H1 (cell line): ENCODE results near the gene LRRC4C. TPM values are rescaled to one million over a fixed set of nuclear protein-coding genes. Genes with fewer than 3 reads are reported as not detected.

Experiments
- CTCF ChIA-PET: fragments of 300-600 bp; sonication (Branson Sonifier 250); formaldehyde crosslinking; loops from one replicate; lab custom pipeline; 2021; ENCODE audit not compliant: partially characterized antibody; lab: Charles Lee
- POLR2A ChIA-PET: fragments of 300-600 bp; sonication (Branson Sonifier 250); formaldehyde crosslinking; loops from one replicate; lab custom pipeline; 2021; ENCODE audit warnings: inconsistent platforms; ENCODE audit not compliant: partially characterized antibody; lab: Charles Lee
- DNase-seq, 2 experiments: peaks; one replicate each; pipeline versions ENCODE4 v3.0.0 to v3.0.0-alpha.2; 2010 to 2022; ENCODE audit warnings: low spot score in 2 of 2, low read depth in 1 of 2, mixed read lengths in 1 of 2
- FAIRE-seq: peaks from 2 replicates; lab custom pipeline; 2011; peaks lifted over from hg19 to GRCh38; lab: Jason Lieb, UNC
- H2AFZ ChIP-seq: 2 replicates; pipeline ENCODE4 v1.8.1; 2012; ENCODE audit warnings: low read length, inconsistent platforms
- H2AK5ac ChIP-seq: 2 replicates; pipeline ENCODE4 v1.6.1; 2013; ENCODE audit warnings: low read depth, low read length
- H2BK120ac ChIP-seq: replicated peaks from 2 replicates; pipeline ENCODE3; 2013; ENCODE audit warnings: low read depth, low read length, inconsistent platforms
- H2BK12ac ChIP-seq: 2 replicates; pipeline ENCODE4 v1.6.1; 2013; ENCODE audit warnings: low read depth, low read length
- H2BK15ac ChIP-seq: 2 replicates; pipeline ENCODE4 v1.6.1; 2013; ENCODE audit warnings: low read length
- H2BK20ac ChIP-seq: 2 replicates; pipeline ENCODE4 v1.6.1; 2013; ENCODE audit warnings: low read length
- H2BK5ac ChIP-seq: 2 replicates; pipeline ENCODE4 v1.6.1; 2013; ENCODE audit warnings: low read depth, low read length
- H3K14ac ChIP-seq: 2 replicates; pipeline ENCODE4 v1.6.1; 2013; ENCODE audit warnings: inconsistent platforms; ENCODE audit not compliant: insufficient read length
- H3K18ac ChIP-seq: 2 replicates; pipeline ENCODE4 v1.6.1; 2013; ENCODE audit warnings: low read length; ENCODE audit errors: extremely low read depth
- H3K23ac ChIP-seq: 2 replicates; pipeline ENCODE4 v1.6.1; 2013; ENCODE audit warnings: inconsistent platforms; ENCODE audit not compliant: insufficient read length
- H3K23me2 ChIP-seq: 2 replicates; pipeline ENCODE4 v1.6.1; 2013; ENCODE audit warnings: low read depth, low read length
- H3K27ac ChIP-seq: 2 replicates; pipeline ENCODE4 v1.6.1; 2011; ENCODE audit warnings: low read depth, low read length, inconsistent platforms
- H3K27me3 ChIP-seq, 4 experiments: replicated peaks in 1 of 4; 1 replicate in 1 of 4; 2 replicates in 3 of 4; pipeline versions ENCODE4 v1.6.1 to v1.8.1; 2011 to 2013; ENCODE audit warnings: low read length in 3 of 4, mild to moderate bottlenecking in 3 of 4, inconsistent platforms in 2 of 4, mixed read lengths in 2 of 4, moderate library complexity in 1 of 4; ENCODE audit not compliant: control insufficient read depth in 3 of 4, insufficient read depth in 3 of 4; ENCODE audit errors: extremely low read depth in 1 of 4
- H3K36me3 ChIP-seq, 4 experiments: 2 replicates each; pipeline versions ENCODE4 v1.6.1 to v1.8.1; 2011 to 2013; ENCODE audit warnings: mild to moderate bottlenecking in 4 of 4, low read length in 3 of 4, moderate library complexity in 2 of 4, control low read depth in 1 of 4, inconsistent platforms in 1 of 4; ENCODE audit not compliant: insufficient read depth in 4 of 4, control insufficient read depth in 2 of 4
- H3K4ac ChIP-seq: replicated peaks from 2 replicates; pipeline ENCODE3; 2013; ENCODE audit warnings: low read length, low read depth, mixed read lengths, inconsistent platforms; ENCODE audit not compliant: insufficient read length
- H3K4me1 ChIP-seq, 4 experiments: replicated peaks in 1 of 4; 1 replicate in 1 of 4; 2 replicates in 3 of 4; pipeline versions ENCODE4 v1.6.1 to v1.8.1; 2011 to 2013; ENCODE audit warnings: low read length in 3 of 4, inconsistent platforms in 2 of 4, mixed read lengths in 1 of 4; ENCODE audit not compliant: insufficient read depth in 4 of 4, control insufficient read depth in 3 of 4
- H3K4me2 ChIP-seq, 2 experiments: 2 replicates each; pipeline versions ENCODE4 v1.6.1 to v1.8.1; 2011 to 2013; ENCODE audit warnings: low read depth in 2 of 2, low read length in 2 of 2, control low read depth in 1 of 2, inconsistent platforms in 1 of 2, mild to moderate bottlenecking in 1 of 2; ENCODE audit not compliant: insufficient read depth in 1 of 2
- H3K4me3 ChIP-seq, 4 experiments: fragments of 200-600, 300-600 bp in 1 of 4; sonication (generic), shearing (Covaris generic), sonication (Bioruptor Twin) in 1 of 4; 2 replicates each; pipeline versions ENCODE4 v1.5.1 to v1.8.1; 2011 to 2016; ENCODE audit warnings: low read length in 4 of 4, low read depth in 3 of 4, control low read depth in 2 of 4, inconsistent platforms in 2 of 4, mild to moderate bottlenecking in 2 of 4, mixed read lengths in 1 of 4, moderate library complexity in 1 of 4; ENCODE audit not compliant: insufficient read depth in 2 of 4; ENCODE audit errors: extremely low read depth in 1 of 4
- H3K56ac ChIP-seq: replicated peaks from 2 replicates; pipeline ENCODE3; 2013; ENCODE audit warnings: low read depth, mild to moderate bottlenecking, mixed read lengths, low read length, inconsistent platforms; ENCODE audit not compliant: insufficient read length
- H3K79me1 ChIP-seq: 2 replicates; pipeline ENCODE4 v1.6.1; 2013; ENCODE audit warnings: low read depth, low read length, control low read depth
- H3K79me2 ChIP-seq, 2 experiments: 2 replicates each; pipeline versions ENCODE4 v1.6.1 to v1.8.1; 2012 to 2013; ENCODE audit warnings: low read length in 2 of 2, mild to moderate bottlenecking in 2 of 2, inconsistent platforms in 1 of 2; ENCODE audit not compliant: insufficient read depth in 2 of 2, control insufficient read depth in 1 of 2
- H3K9ac ChIP-seq, 4 experiments: replicated peaks in 1 of 4; 1 replicate in 1 of 4; 2 replicates in 3 of 4; pipeline versions ENCODE4 v1.6.1 to v1.8.1; 2011 to 2013; ENCODE audit warnings: low read depth in 3 of 4, low read length in 3 of 4, control low read depth in 2 of 4, mild to moderate bottlenecking in 2 of 4, moderate library complexity in 2 of 4, inconsistent platforms in 1 of 4; ENCODE audit errors: extremely low read depth in 1 of 4
- H3K9me3 ChIP-seq, 2 experiments: 2 replicates each; pipeline versions ENCODE4 v1.6.1 to v1.8.1; 2012 to 2013; ENCODE audit warnings: mild to moderate bottlenecking in 2 of 2, moderate library complexity in 2 of 2, control low read depth in 1 of 2, inconsistent platforms in 1 of 2, low read depth in 1 of 2, low read length in 1 of 2, mixed read lengths in 1 of 2; ENCODE audit not compliant: insufficient read depth in 2 of 2
- H4K20me1 ChIP-seq, 2 experiments: replicated peaks in 1 of 2; 2 replicates each; pipeline versions ENCODE3 to v1.8.1; 2011 to 2013; ENCODE audit warnings: inconsistent platforms in 2 of 2, low read length in 2 of 2, mild to moderate bottlenecking in 1 of 2; ENCODE audit not compliant: insufficient read depth in 2 of 2, control insufficient read depth in 1 of 2
- H4K5ac ChIP-seq: 2 replicates; pipeline ENCODE4 v1.6.1; 2013; ENCODE audit warnings: low read length, low read depth, mixed read lengths, inconsistent platforms; ENCODE audit not compliant: insufficient read length
- H4K8ac ChIP-seq: 2 replicates; pipeline ENCODE4 v1.8.0; 2013; ENCODE audit warnings: mild to moderate bottlenecking, moderate library complexity, low read length, inconsistent platforms; ENCODE audit not compliant: insufficient read depth; ENCODE audit errors: extremely low read depth
- H4K91ac ChIP-seq: replicated peaks from 2 replicates; pipeline ENCODE3; 2013; ENCODE audit warnings: low read length, mixed read lengths, inconsistent platforms; ENCODE audit not compliant: insufficient read length
- BCL11A ChIP-seq, 2 experiments: IDR thresholded peaks; one replicate each; pipeline ENCODE4 v1.6.1; 2011; ENCODE audit warnings: low read depth in 2 of 2, low read length in 2 of 2, mild to moderate bottlenecking in 2 of 2
- BRCA1 ChIP-seq: IDR thresholded peaks from 2 replicates; pipeline ENCODE4 v1.6.1; 2012; ENCODE audit warnings: low read depth, low read length, improper control_type of control experiment
- CTBP2 ChIP-seq: IDR thresholded peaks from 2 replicates; pipeline ENCODE4 v1.7.0; 2011; ENCODE audit warnings: borderline replicate concordance, mild to moderate bottlenecking, moderate library complexity, mixed read lengths, low read length; ENCODE audit not compliant: insufficient read depth, insufficient read length
- HDAC6 ChIP-seq: IDR thresholded peaks from one replicate; pipeline ENCODE4 v1.7.1; 2012; ENCODE audit warnings: low read depth, mild to moderate bottlenecking, inconsistent platforms, low read length, moderate library complexity
- KDM1A ChIP-seq: fragments of 200-600, 300-600 bp; sonication (generic); IDR thresholded peaks from 2 replicates; pipeline ENCODE4 v1.7.1; 2016; ENCODE audit warnings: mild to moderate bottlenecking, low read length, borderline replicate concordance
- KDM4A ChIP-seq: IDR thresholded peaks from one replicate; pipeline ENCODE4 v1.7.1; 2012; ENCODE audit warnings: low read depth, mild to moderate bottlenecking, moderate library complexity, low read length, inconsistent platforms; ENCODE audit not compliant: severe bottlenecking
- NRF1 ChIP-seq: IDR thresholded peaks from 2 replicates; pipeline ENCODE4 v1.6.1; 2011; ENCODE audit warnings: mild to moderate bottlenecking, low read depth, low read length, improper control_type of control experiment
- POLR2A ChIP-seq, 2 experiments: IDR thresholded peaks; 1 replicate in 1 of 2; 2 replicates in 1 of 2; pipeline ENCODE4 v1.6.1; 2011; ENCODE audit warnings: low read depth in 2 of 2, low read length in 2 of 2, mild to moderate bottlenecking in 2 of 2; ENCODE audit errors: control extremely low read depth in 1 of 2
- POU5F1 ChIP-seq: IDR thresholded peaks from 2 replicates; pipeline ENCODE4 v1.6.1; 2011; ENCODE audit warnings: low read depth, mild to moderate bottlenecking, low read length, moderate library complexity
- RNF2 ChIP-seq: fragments of 200-900, 300-1000 bp; sonication (generic); IDR thresholded peaks from 2 replicates; pipeline ENCODE4 v1.7.1; 2016; ENCODE audit warnings: borderline replicate concordance, low read depth, mild to moderate bottlenecking, antibody characterized with exemption, low read length; ENCODE audit not compliant: poor library complexity, severe bottlenecking; ENCODE audit errors: missing control alignments
- SAP30 ChIP-seq: fragments of 300-600 bp; sonication (generic); IDR thresholded peaks from 2 replicates; pipeline ENCODE4 v1.7.1; 2012; ENCODE audit warnings: low read length, moderate library complexity, mild to moderate bottlenecking, inconsistent platforms; ENCODE audit not compliant: insufficient read depth, insufficient replicate concordance
- SP4 ChIP-seq: IDR thresholded peaks from 2 replicates; pipeline ENCODE4 v1.6.1; 2012; ENCODE audit warnings: low read length, inconsistent platforms
- TAF1 ChIP-seq: IDR thresholded peaks from 2 replicates; pipeline ENCODE4 v1.6.1; 2011; ENCODE audit warnings: mild to moderate bottlenecking, low read depth, low read length
- TEAD4 ChIP-seq: IDR thresholded peaks from 2 replicates; pipeline ENCODE4 v1.6.1; 2012; ENCODE audit warnings: low read depth, low read length, inconsistent platforms, mixed read lengths
- ZNF274 ChIP-seq: IDR thresholded peaks from 2 replicates; pipeline ENCODE4 v1.7.0; 2012; ENCODE audit warnings: low read length, borderline replicate concordance; ENCODE audit errors: extremely low read depth
- WGBS, 2 experiments: shearing (Covaris generic) in 1 of 2; methylation state at CpG; one replicate each; pipeline versions ENCODE4 v1.1.6 to v1.1.7; 2013 to 2015; ENCODE audit warnings: low lambda C conversion rate in 2 of 2, mixed read lengths in 2 of 2, inconsistent platforms in 1 of 2, low coverage in 1 of 2, missing lambda C conversion rate in 1 of 2; ENCODE audit not compliant: insufficient replicate concordance in 2 of 2, insufficient coverage in 1 of 2, insufficient read length in 1 of 2; ENCODE audit errors: extremely low coverage in 1 of 2, missing lambda C conversion rate in 1 of 2; 5-methylcytosine and 5-hydroxymethylcytosine counted together
- polyA plus RNA-seq, 7 experiments: library from polyadenylated mRNA; depleted of rRNA in 3 of 7; stranded (reverse) in 5 of 7; unstranded in 2 of 7; fragments of >200 nt in 5 of 7; fragments of 200-250 nt in 2 of 7; gene quantifications; 1 replicate in 5 of 7; 2 replicates in 1 of 7; 4 replicates in 1 of 7; pipeline versions ENCODE4 v1.2.1 to v1.2.3, GENCODE V29; 2011 to 2013; ENCODE audit warnings: missing spikeins in 2 of 7, mixed read lengths in 2 of 7
- total RNA-seq: library from RNA; stranded (reverse); fragmentation: NEBNext Ultra II Directional; extraction: Animal tissue kit (Norgen Biotek cat#: 25700); gene quantifications from 2 replicates; pipeline ENCODE4 v1.2.1, GENCODE V29; 2021

LRRC4C gene
- total and polyA plus RNA-seq, 2 of the 8 experiments (the other 6 are each of a cell fraction or from before 2014, with no cell fraction given): 0.23 to 2.2 TPM

- no peak overlapping the region for H2AFZ ChIP-seq
- no peaks in the 10 kb centered on the region for H3K23me2 ChIP-seq
- ChIA-PET POLR2A (no interaction called here), CTCF (interaction anchor here (0.6 kb wide), 1 partner anchor 482 kb away, joined by 3 read pairs; no protein-coding TSS in a partner anchor)
- H3K4me1 ChIP-seq: no peaks in the 10 kb centered on the region
- H3K79me1 ChIP-seq: no peaks in the 10 kb centered on the region
- H3K27me3 ChIP-seq: no peaks in the 10 kb centered on the region
- H4K91ac ChIP-seq: no peak overlapping the region
- no peak overlapping the region for H4K8ac ChIP-seq
- H4K20me1 ChIP-seq: no peaks in the 10 kb centered on the region
- H4K5ac ChIP-seq: no peak overlapping the region
- no peak for DNase-seq
- H2BK12ac ChIP-seq: no peak overlapping the region
- 61% methylated on average over 1 of the region's 1 CpG; no CpG with 5 or more reads in 1 of the 2 experiments for WGBS, 2 experiments
- H3K36me3 ChIP-seq: no peaks in the 10 kb centered on the region
- no peak overlapping the region for H2BK5ac ChIP-seq
- H3K4ac ChIP-seq: no peak overlapping the region
- no peak overlapping the region for H3K23ac ChIP-seq
- H3K4me3 ChIP-seq: no peak overlapping the region
- no peak overlapping the region for H3K18ac ChIP-seq
- H3K9ac ChIP-seq: no peak overlapping the region
- H3K14ac ChIP-seq: no peak overlapping the region
- H2AK5ac ChIP-seq: no peak overlapping the region
- H2BK20ac ChIP-seq: no peak overlapping the region
- no peak for FAIRE-seq
- H3K79me2 ChIP-seq: no peaks in the 10 kb centered on the region
- H2BK15ac ChIP-seq: no peak overlapping the region
- no peak overlapping the region for H2BK120ac ChIP-seq
- no peak overlapping the region for H3K27ac ChIP-seq
- no peaks in the 10 kb centered on the region for H3K9me3 ChIP-seq
- no peak overlapping the region for H3K56ac ChIP-seq
- H3K4me2 ChIP-seq: no peak overlapping the region
- no peak for TF ChIP-seq SAP30
- no peak for TF ChIP-seq POLR2A (IDR thresholded peaks at IDR 0.05; ENCODE audit: control extremely low read depth in 1 of 2, low read depth in 2 of 2, low read length in 2 of 2)
- TF ChIP-seq CTBP2: no peak
- TF ChIP-seq TEAD4: no peak
- no peak for TF ChIP-seq SP4
- no peak for TF ChIP-seq BRCA1
- no peak for TF ChIP-seq KDM4A
- TF ChIP-seq TAF1: no peak
- no peak for TF ChIP-seq POU5F1
- TF ChIP-seq RNF2: no peak
- no peak for TF ChIP-seq NRF1
- TF ChIP-seq BCL11A (IDR thresholded peaks at IDR 0.05; ENCODE audit: low read depth in 2 of 2, low read length in 2 of 2): no peak
- TF ChIP-seq ZNF274: no peak
- TF ChIP-seq KDM1A: no peak
- TF ChIP-seq HDAC6: no peak
Measured at GRCh38 chr11:40255457-40255856, 1204.0 kb downstream of the LRRC4C start.
